HG02885 (cell line): Measurements from ENCODE around the gene DPEP3.
A peak's percentile ranks its signal among the peaks of the same experiment; 100 is the strongest.
"Not testable (repeated sequence)": the region's sequence is repeated elsewhere in the genome, so short reads cannot be mapped to it uniquely, and the experiment has no call there.

Source experiments
- ATAC-seq: cut with Tn5 transposase; IDR thresholded peaks from one replicate; pipeline ENCODE4 v1.9.1; 2021; ENCODE audit warnings: mild to moderate bottlenecking; ENCODE audit not compliant: unreplicated experiment, poor library complexity

Gene DPEP3

GRCh38 chr16:67948015-67948414 lies 32.3 kb downstream of the DPEP3 start:
- ATAC-seq = no peak

- ATAC-seq = no peak
These were observed 33.2 kb downstream of the DPEP3 start for GRCh38 chr16:67946966-67947558.

- no peak for ATAC-seq
These were observed 34.1 kb downstream of the DPEP3 start for GRCh38 chr16:67946128-67946569.

- ATAC-seq = no peak
These were observed 34.8 kb downstream of the DPEP3 start for GRCh38 chr16:67945392-67945933.

- no peak for ATAC-seq
These were observed 35.5 kb downstream of the DPEP3 start for GRCh38 chr16:67944690-67945391.

GRCh38 chr16:67943619-67944504 lies 36.4 kb downstream of the DPEP3 start, which contains the start of gene LCAT:
LCAT (minus strand) TSS chr16:67944120; CDS start chr16:67944101, 19 bp downstream.
- no peak for ATAC-seq

- no peak for ATAC-seq
These were observed 37.1 kb downstream of the DPEP3 start for GRCh38 chr16:67943256-67943618.

GRCh38 chr16:67942510-67943255 lies 37.6 kb downstream of the DPEP3 start:
- ATAC-seq = no peak

GRCh38 chr16:67942200-67942509 lies 38.1 kb downstream of the DPEP3 start:
- ATAC-seq = no peak

GRCh38 chr16:67941469-67942199 lies 38.7 kb downstream of the DPEP3 start:
- ATAC-seq = no peak

- no peak for ATAC-seq
These were observed 39.7 kb downstream of the DPEP3 start for GRCh38 chr16:67940446-67941089.

- ATAC-seq = no peak
These were observed 40.5 kb downstream of the DPEP3 start for GRCh38 chr16:67939507-67940445.

GRCh38 chr16:67937713-67938112 lies 42.6 kb downstream of the DPEP3 start:
- not testable (repeated sequence) for ATAC-seq

GRCh38 chr16:67936880-67937605 lies 43.3 kb downstream of the DPEP3 start:
- ATAC-seq = peak; percentile 52

- ATAC-seq = peak; percentile 0
These were observed 44.0 kb downstream of the DPEP3 start, which contains the start of gene PSMB10 for GRCh38 chr16:67936124-67936879. PSMB10 (minus strand) TSS chr16:67936850; CDS start chr16:67936749, 101 bp downstream.

- peak; percentile 92 for ATAC-seq
These were observed 44.7 kb downstream of the DPEP3 start for GRCh38 chr16:67935402-67936123.
